ENCODE measurements around the gene DMTF1. TPM values are rescaled to one million over a fixed set of nuclear protein-coding genes. Genes with fewer than 3 reads are reported as not detected.

Gene DMTF1
- total and polyA plus RNA-seq, 2 donors from 2014 or later = 23.6 to 88.6 TPM

DNA sequence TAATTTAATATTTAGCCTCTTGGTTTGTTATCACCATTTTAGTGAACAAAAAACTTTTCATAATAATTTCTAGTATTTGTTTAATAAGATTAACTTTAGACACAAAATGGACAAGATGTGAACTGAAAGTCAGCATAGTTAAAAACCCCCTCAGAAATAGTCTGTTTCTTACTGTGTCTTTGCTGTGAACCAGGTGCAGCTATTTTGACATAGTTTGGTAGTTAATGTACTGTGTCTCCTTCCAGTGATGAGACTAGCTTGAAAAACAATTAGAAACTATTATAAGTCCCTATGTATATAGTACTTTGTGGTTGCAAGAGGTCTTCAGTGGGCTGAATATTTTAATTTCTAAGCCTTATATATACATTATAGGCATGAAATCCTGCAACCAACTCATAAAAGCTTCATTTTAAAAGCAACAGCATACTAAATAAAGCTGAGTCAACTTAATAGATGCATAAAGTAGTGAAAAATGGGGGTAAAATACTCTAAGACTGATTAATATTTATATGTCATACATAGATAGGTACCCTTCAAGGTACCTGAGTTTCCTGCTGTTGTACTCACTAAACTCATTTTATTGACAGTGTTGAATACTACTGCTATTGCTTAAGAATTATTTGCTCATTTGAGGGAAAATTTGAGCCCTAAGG lies 19.2 kb downstream of the DMTF1 start:
- Histone ChIP-seq H3K27me3 (ENCODE audit: control insufficient read depth, insufficient read depth, low read length) (no peaks in the 10 kb centered on the region), H3K9me3 (ENCODE audit: control insufficient read depth in 2 of 3, insufficient read depth in 1 of 3, low read length in 3 of 3) (no peaks in the 10 kb centered on the region), H3K27ac (ENCODE audit: low read depth in 2 of 2, low read length in 2 of 2) (no peak overlapping the region), H3K4me3 (ENCODE audit: low read length in 3 of 3) (no peak overlapping the region), H3K4me1 (ENCODE audit: control insufficient read depth in 2 of 3, insufficient read depth in 2 of 3, low read depth in 1 of 3, low read length in 3 of 3) (peaks cover 0 to 2% (median 0%) of the 10 kb centered on the region in 3 donors), H3K36me3 (ENCODE audit: control insufficient read depth in 2 of 3, insufficient read depth in 3 of 3, low read length in 3 of 3) (peaks cover 19 to 56% (median 44%) of the 10 kb centered on the region in 3 donors), H3K9ac (ENCODE audit: low read length in 3 of 3) (no peak overlapping the region)
- no peak for FAIRE-seq
- intact Hi-C loops (cut with DNase I) = no loop called here
- TF ChIP-seq, protein P1, sequence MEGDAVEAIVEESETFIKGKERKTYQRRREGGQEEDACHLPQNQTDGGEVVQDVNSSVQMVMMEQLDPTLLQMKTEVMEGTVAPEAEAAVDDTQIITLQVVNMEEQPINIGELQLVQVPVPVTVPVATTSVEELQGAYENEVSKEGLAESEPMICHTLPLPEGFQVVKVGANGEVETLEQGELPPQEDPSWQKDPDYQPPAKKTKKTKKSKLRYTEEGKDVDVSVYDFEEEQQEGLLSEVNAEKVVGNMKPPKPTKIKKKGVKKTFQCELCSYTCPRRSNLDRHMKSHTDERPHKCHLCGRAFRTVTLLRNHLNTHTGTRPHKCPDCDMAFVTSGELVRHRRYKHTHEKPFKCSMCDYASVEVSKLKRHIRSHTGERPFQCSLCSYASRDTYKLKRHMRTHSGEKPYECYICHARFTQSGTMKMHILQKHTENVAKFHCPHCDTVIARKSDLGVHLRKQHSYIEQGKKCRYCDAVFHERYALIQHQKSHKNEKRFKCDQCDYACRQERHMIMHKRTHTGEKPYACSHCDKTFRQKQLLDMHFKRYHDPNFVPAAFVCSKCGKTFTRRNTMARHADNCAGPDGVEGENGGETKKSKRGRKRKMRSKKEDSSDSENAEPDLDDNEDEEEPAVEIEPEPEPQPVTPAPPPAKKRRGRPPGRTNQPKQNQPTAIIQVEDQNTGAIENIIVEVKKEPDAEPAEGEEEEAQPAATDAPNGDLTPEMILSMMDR (IDR thresholded peaks at IDR 0.05; ENCODE audit: borderline replicate concordance, extremely low read depth, insufficient read depth) = no peak
- no peak for DNase-seq

DNA sequence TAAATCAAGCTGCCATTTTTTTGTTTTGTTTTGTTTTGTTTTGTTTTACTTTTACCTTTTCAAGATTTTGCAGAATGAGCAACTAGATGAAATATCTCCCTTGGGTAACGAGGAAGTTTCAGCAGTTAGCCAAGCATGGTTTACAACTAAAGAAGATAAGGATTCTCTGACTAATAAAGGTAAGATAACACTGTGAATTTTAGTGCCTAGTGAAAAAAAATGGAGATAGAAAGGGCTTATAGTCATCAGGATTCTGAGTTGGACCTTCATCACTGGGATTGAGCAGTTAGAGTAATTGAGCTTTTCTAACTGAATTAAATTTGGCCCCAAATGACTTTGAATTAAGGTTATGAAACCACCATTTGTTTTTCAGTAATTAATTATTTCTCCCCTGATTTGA lies 21.2 kb downstream of the DMTF1 start:
- H3K36me3 ChIP-seq (ENCODE audit: control insufficient read depth in 2 of 3, insufficient read depth in 3 of 3, low read length in 3 of 3) = peaks cover 6 to 38% (median 29%) of the 10 kb centered on the region in 3 donors
- FAIRE-seq = no peak
- no peaks in the 10 kb centered on the region for H3K27me3 ChIP-seq (ENCODE audit: control insufficient read depth, insufficient read depth, low read length)

DNA sequence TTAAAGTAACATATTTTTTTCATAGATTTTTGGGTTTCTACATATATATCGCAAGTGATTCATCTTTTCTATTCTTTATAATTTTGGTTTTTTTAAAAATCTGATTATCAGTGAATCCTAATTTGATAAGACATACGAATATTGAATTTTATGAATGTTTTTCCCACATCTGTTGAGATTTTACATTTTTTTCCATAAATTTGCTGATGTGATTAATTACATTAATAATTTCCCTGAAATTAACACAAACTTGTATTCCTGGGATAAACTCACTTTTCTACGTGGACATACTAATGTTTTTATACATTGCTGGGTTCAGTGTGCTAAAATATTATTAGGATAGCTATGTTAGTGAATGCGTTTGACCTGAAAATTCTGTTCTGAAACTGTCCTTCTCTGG lies 26.1 kb downstream of the DMTF1 start:
- intact Hi-C loops (cut with DNase I) = no loop called here
- TF ChIP-seq, protein P1 (IDR thresholded peaks at IDR 0.05; ENCODE audit: borderline replicate concordance, extremely low read depth, insufficient read depth) = no peak
- H3K36me3 ChIP-seq (ENCODE audit: control insufficient read depth in 2 of 3, insufficient read depth in 3 of 3, low read length in 3 of 3) = peaks cover 11 to 27% (median 18%) of the 10 kb centered on the region in 3 donors

More for the DNA sequence above, 21.2 kb downstream of the DMTF1 start:
- Histone ChIP-seq H3K9me3 (ENCODE audit: control insufficient read depth in 2 of 3, insufficient read depth in 1 of 3, low read length in 3 of 3) (no peaks in the 10 kb centered on the region), H3K9ac (ENCODE audit: low read length in 3 of 3) (no peak overlapping the region), H3K27ac (ENCODE audit: low read depth in 2 of 2, low read length in 2 of 2) (no peak overlapping the region), H3K4me1 (ENCODE audit: control insufficient read depth in 2 of 3, insufficient read depth in 2 of 3, low read depth in 1 of 3, low read length in 3 of 3) (no peaks in the 10 kb centered on the region), H3K4me3 (ENCODE audit: low read length in 3 of 3) (no peak overlapping the region)
- intact Hi-C loops (cut with DNase I) = no loop called here
- no peak for DNase-seq
- TF ChIP-seq, protein P1 (IDR thresholded peaks at IDR 0.05; ENCODE audit: borderline replicate concordance, extremely low read depth, insufficient read depth) = no peak

More for the DNA sequence above, 26.1 kb downstream of the DMTF1 start:
- FAIRE-seq = peak; percentile 33
- no peaks in the 10 kb centered on the region for H3K4me1 ChIP-seq (ENCODE audit: control insufficient read depth in 2 of 3, insufficient read depth in 2 of 3, low read depth in 1 of 3, low read length in 3 of 3)
- DNase-seq = no peak
- no peaks in the 10 kb centered on the region for H3K27me3 ChIP-seq (ENCODE audit: control insufficient read depth, insufficient read depth, low read length)
- H3K27ac ChIP-seq (ENCODE audit: low read depth in 2 of 2, low read length in 2 of 2) = no peak overlapping the region
- H3K9me3 ChIP-seq (ENCODE audit: control insufficient read depth in 2 of 3, insufficient read depth in 1 of 3, low read length in 3 of 3) = no peaks in the 10 kb centered on the region
- H3K9ac ChIP-seq (ENCODE audit: low read length in 3 of 3) = no peak overlapping the region
- H3K4me3 ChIP-seq (ENCODE audit: low read length in 3 of 3) = no peak overlapping the region

Measured in kidney (tissue), 14 donors.